Esophagus squamous epithelium (tissue), 4 donors: ENCODE measurements around the gene KIF13A.

Source experiments
- CTCF ChIP-seq, 6 experiments: fragments of 450-650 bp in 4 of 6; fragments of 200-600 bp in 2 of 6; sonication (generic) in 2 of 6; IDR thresholded peaks; one replicate each; pipeline ENCODE4 v1.5.1; 2016 to 2019; ENCODE audit warnings: antibody characterized with exemption in 6 of 6, mild to moderate bottlenecking in 4 of 6, moderate library complexity in 4 of 6
- POLR2A ChIP-seq, 4 donors: fragments of 450-650 bp; IDR thresholded peaks; one replicate each; pipeline ENCODE4 v1.6.1; 2017; ENCODE audit warnings: antibody characterized with exemption in 4 of 4, mild to moderate bottlenecking in 4 of 4, moderate library complexity in 3 of 4

DNA sequence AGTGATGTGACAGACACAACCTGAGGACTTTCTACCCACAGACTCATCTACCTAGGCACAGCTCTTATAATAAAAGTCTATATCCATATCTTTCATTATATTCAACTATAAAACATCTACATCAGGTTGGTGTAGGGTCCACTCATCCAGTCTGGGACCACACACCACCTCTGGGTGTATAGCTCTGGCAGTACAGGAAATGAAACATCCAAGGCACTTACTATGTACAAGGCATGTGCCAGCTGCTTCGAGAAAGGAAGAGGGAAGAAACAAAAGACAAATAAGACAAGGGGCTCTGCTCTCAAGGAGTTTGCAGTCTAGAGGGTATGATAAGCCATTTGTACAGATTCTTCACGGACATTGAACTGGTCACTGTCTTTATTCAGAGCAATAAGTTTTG lies 18.6 kb downstream of the KIF13A start:
- TF ChIP-seq POLR2A (IDR thresholded peaks at IDR 0.05), result no peak
- no peak for TF ChIP-seq CTCF (IDR thresholded peaks at IDR 0.05)
